NCI-H748 (cell line): ENCODE data around the gene PDE1A.
A peak's percentile ranks its signal among the peaks of the same experiment; 100 is the strongest.
"Not testable (repeated sequence)": the region's sequence is repeated elsewhere in the genome, so short reads cannot be mapped to it uniquely, and the experiment has no call there.

Source experiments
- DNase-seq: peaks from one replicate; lab custom pipeline; 2025; ENCODE audit not compliant: unreplicated experiment; lab: John Stamatoyannopoulos, UW

PDE1A gene

GRCh38 chr2:182410120-182410519 lies 16.7 kb downstream of the PDE1A start:
- no peak for DNase-seq

- no peak for DNase-seq
Observed at GRCh38 chr2:182406221-182406620, 20.6 kb downstream of the PDE1A start.

- no peak for DNase-seq
Observed at GRCh38 chr2:182404975-182405561, 21.8 kb downstream of the PDE1A start.

- no peak for DNase-seq
Observed at GRCh38 chr2:182404092-182404491, 22.7 kb downstream of the PDE1A start.

GRCh38 chr2:182393270-182393760 lies 33.5 kb downstream of the PDE1A start:
- no peak for DNase-seq

- DNase-seq = no peak
Observed at GRCh38 chr2:182391443-182391842, 35.4 kb downstream of the PDE1A start.

GRCh38 chr2:182386267-182386880 lies 40.5 kb downstream of the PDE1A start:
- not testable (repeated sequence) for DNase-seq

GRCh38 chr2:182384860-182385259 lies 42.0 kb downstream of the PDE1A start:
- DNase-seq = no peak

- no peak for DNase-seq
Observed at GRCh38 chr2:182381225-182381624, 45.6 kb downstream of the PDE1A start.

GRCh38 chr2:182379241-182379640 lies 47.6 kb downstream of the PDE1A start:
- peak; percentile 32 for DNase-seq

- DNase-seq = no peak
Observed at GRCh38 chr2:182378759-182379158, 48.1 kb downstream of the PDE1A start.

- no peak for DNase-seq
Observed at GRCh38 chr2:182377467-182377866, 49.4 kb downstream of the PDE1A start.

GRCh38 chr2:182375862-182376261 lies 51.0 kb downstream of the PDE1A start:
- DNase-seq = no peak

- no peak for DNase-seq
Observed at GRCh38 chr2:182372661-182373060, 54.2 kb downstream of the PDE1A start.

- peak; percentile 56 for DNase-seq
Observed at GRCh38 chr2:182368996-182369395, 57.8 kb downstream of the PDE1A start.

- no peak for DNase-seq
Observed at GRCh38 chr2:182368446-182368845, 58.4 kb downstream of the PDE1A start.

- DNase-seq = no peak
Observed at GRCh38 chr2:182367401-182367800, 59.4 kb downstream of the PDE1A start.

GRCh38 chr2:182366628-182367027 lies 60.2 kb downstream of the PDE1A start:
- peak; percentile 99 for DNase-seq

GRCh38 chr2:182365855-182366254 lies 61.0 kb downstream of the PDE1A start:
- peak; percentile 17 for DNase-seq

- DNase-seq = no peak
Observed at GRCh38 chr2:182361477-182361876, 65.4 kb downstream of the PDE1A start.

GRCh38 chr2:182360663-182361260 lies 66.1 kb downstream of the PDE1A start:
- DNase-seq = no peak

- no peak for DNase-seq
Observed at GRCh38 chr2:182359990-182360662, 66.7 kb downstream of the PDE1A start.
